SK-N-SH treated with all-trans-retinoic acid at 6 μM for 48 hours (cell line): Measurements from ENCODE around the gene SYTL3.

Experiments used
- BACH2 ChIP-seq: fragments of 250-450 bp; sonication (Bioruptor Pico); IDR thresholded peaks from 2 replicates; pipeline ENCODE4 v1.9.0; 2021; ENCODE audit warnings: mild to moderate bottlenecking, borderline replicate concordance
- CREB5 ChIP-seq: fragments of 250-450 bp; sonication (Bioruptor Pico); IDR thresholded peaks from 2 replicates; pipeline ENCODE4 v1.5.1; 2020; ENCODE audit warnings: low read depth, mild to moderate bottlenecking, moderate library complexity
- GLIS3 ChIP-seq: fragments of 250-450 bp; sonication (Bioruptor Pico); IDR thresholded peaks from 2 replicates; pipeline ENCODE4 v1.5.0; 2020; ENCODE audit warnings: mild to moderate bottlenecking, moderate library complexity
- RARB ChIP-seq: fragments of 250-450 bp; sonication (Bioruptor Pico); IDR thresholded peaks from 2 replicates; pipeline ENCODE4 v1.8.0; 2021; ENCODE audit warnings: mild to moderate bottlenecking, moderate library complexity
- SNAI2 ChIP-seq: fragments of 250-450 bp; sonication (Bioruptor Pico); IDR thresholded peaks from 2 replicates; pipeline ENCODE4 v1.5.0; 2020; ENCODE audit warnings: mild to moderate bottlenecking, moderate library complexity
- ZFP3 ChIP-seq: fragments of 250-450 bp; sonication (Bioruptor Pico); IDR thresholded peaks from 2 replicates; pipeline ENCODE4 v1.5.0; 2020; ENCODE audit warnings: mild to moderate bottlenecking, moderate library complexity
- ZNF70 ChIP-seq: fragments of 450-650 bp; formaldehyde crosslinking; IDR thresholded peaks from 2 replicates; pipeline ENCODE4 v1.5.0; 2020; ENCODE audit warnings: mild to moderate bottlenecking, moderate library complexity

DNA sequence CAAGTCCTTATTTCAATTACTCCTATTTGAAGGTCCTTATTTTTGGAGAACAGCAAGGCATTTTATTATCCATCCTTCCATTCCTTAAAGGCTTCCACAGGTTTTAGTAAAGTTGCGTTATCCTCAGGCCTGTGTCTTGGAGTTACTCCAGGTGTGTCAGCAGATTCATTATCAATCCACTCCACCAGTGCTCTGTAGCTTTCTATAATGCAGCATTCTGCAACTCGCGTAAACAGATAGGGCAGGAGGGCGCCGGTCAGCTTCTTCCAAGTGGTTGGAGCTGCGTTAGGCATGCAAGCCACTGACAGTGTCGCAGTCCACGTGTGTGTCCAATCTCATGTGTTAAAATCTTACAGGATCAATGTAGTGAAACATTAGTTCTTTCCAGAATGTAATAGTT lies 75.8 kb downstream of the SYTL3 start:
- no peak for TF ChIP-seq BACH2 (CRISPR knock-in tag)
- TF ChIP-seq SNAI2 (CRISPR knock-in tag): no peak
- TF ChIP-seq CREB5: no peak
- TF ChIP-seq ZNF70 (CRISPR knock-in tag): no peak
- TF ChIP-seq ZFP3 (CRISPR knock-in tag): no peak
- TF ChIP-seq GLIS3 (CRISPR knock-in tag): no peak
- TF ChIP-seq RARB (CRISPR knock-in tag): no peak
